Aorta (tissue), 5 donors: ENCODE measurements around the gene GPR107. TPM values are rescaled to one million over a fixed set of nuclear protein-coding genes. Genes with fewer than 3 reads are reported as not detected.
A peak's percentile ranks its signal among the peaks of the same experiment; 100 is the strongest.

Experiments
- ATAC-seq: fragments of 200-7000 bp; cut with Tn5 transposase; one replicate; pipeline ENCODE4 v1.9.1; 2022; ENCODE audit warnings: moderate library complexity; ENCODE audit not compliant: low FRiP score
- DNase-seq, 2 donors: peaks; one replicate each; pipeline ENCODE4 v3.0.0-alpha.2; 2020
- H3K27ac ChIP-seq, 2 donors: one replicate each; pipeline ENCODE4 v1.5.1; 2013; ENCODE audit warnings: low read length in 2 of 2, mild to moderate bottlenecking in 2 of 2, moderate library complexity in 2 of 2, control low read depth in 1 of 2, inconsistent platforms in 1 of 2, low read depth in 1 of 2
- H3K27me3 ChIP-seq, 2 donors: one replicate each; pipeline ENCODE4 v1.6.1; 2013; ENCODE audit warnings: control low read depth in 1 of 2, low read length in 1 of 2, mild to moderate bottlenecking in 1 of 2, moderate library complexity in 1 of 2; ENCODE audit not compliant: insufficient read depth in 2 of 2, control insufficient read depth in 1 of 2
- H3K36me3 ChIP-seq, 2 donors: one replicate each; pipeline ENCODE4 v1.6.1; 2013; ENCODE audit warnings: control low read depth in 1 of 2, low read length in 1 of 2, mild to moderate bottlenecking in 1 of 2; ENCODE audit not compliant: insufficient read depth in 2 of 2, control insufficient read depth in 1 of 2
- H3K4me1 ChIP-seq, 2 donors: one replicate each; pipeline ENCODE4 v1.6.1; 2013; ENCODE audit warnings: low read length in 2 of 2, control low read depth in 1 of 2, mild to moderate bottlenecking in 1 of 2, moderate library complexity in 1 of 2; ENCODE audit not compliant: insufficient read depth in 2 of 2, control insufficient read depth in 1 of 2
- H3K4me3 ChIP-seq, 2 donors: one replicate each; pipeline ENCODE4 v1.5.1; 2013; ENCODE audit warnings: low read length in 2 of 2, control low read depth in 1 of 2, mild to moderate bottlenecking in 1 of 2
- H3K9me3 ChIP-seq: one replicate; pipeline ENCODE4 v1.6.1; 2013; ENCODE audit warnings: mild to moderate bottlenecking, low read length; ENCODE audit not compliant: control insufficient read depth
- WGBS, 2 donors: extraction: QIAGEN DNeasy Blood & Tissue Kit; methylation state at CpG; one replicate each; pipeline ENCODE4 v1.1.7; 2013; 5-methylcytosine and 5-hydroxymethylcytosine counted together
- intact Hi-C, 2 donors: fragments of 100-400 bp; cut with DNase I; formaldehyde crosslinking; loops; one replicate each; pipeline versions ENCODE4 v1.14.2 to v1.15.0; 2022
- polyA plus RNA-seq, 2 donors: library from polyadenylated mRNA; stranded (reverse); fragments of 200-250 nt; gene quantifications; one replicate each; pipeline ENCODE4 v1.2.3, GENCODE V29; 2013
- total RNA-seq, 2 donors: library from RNA; stranded (reverse); fragmentation: NEBNext Ultra II Directional; extraction: Animal tissue kit (Norgen Biotek cat#: 25700); gene quantifications; one replicate each; pipeline ENCODE4 v1.2.1, GENCODE V29; 2021
- donor health status: healthy with polysubstance abuse.
- donor health status: Bipolar disorder and iron deficiency.
- donor health status: DM: no; HTN: no; CAD: no.
- donor health status: DM: no; HTN: no; CAD: no.
- donor health status: DM: yes; HTN: yes; CAD: no.

Gene GPR107
- total and polyA plus RNA-seq, 4 donors: 7.4 to 48.2 (median 35.1) TPM

DNA sequence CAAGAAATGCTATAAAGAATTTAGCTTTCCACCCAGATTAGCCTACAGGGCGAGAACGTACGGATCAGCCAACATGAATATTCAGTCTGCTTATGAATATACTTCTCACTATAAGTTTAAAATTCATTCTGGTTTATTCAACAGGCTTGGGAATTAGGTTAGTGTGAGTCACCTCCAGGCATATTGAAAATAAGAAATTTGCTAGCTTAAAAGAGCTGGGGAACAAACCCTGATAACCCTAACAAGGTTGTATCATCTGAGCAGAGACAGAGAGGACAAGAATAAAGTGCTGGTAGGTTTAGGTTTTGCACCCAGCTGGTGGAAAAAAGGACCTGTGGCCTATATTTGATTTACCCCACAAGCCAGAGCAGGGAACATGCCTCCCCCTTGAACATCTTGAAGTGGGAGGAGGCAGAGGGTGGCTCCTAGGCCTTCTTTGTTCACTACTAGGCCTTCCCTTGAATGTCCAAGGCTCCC lies 23.0 kb upstream of the GPR107 start:
- no peak overlapping the region for H3K27ac ChIP-seq
- no peaks in the 10 kb centered on the region for H3K36me3 ChIP-seq
- H3K4me3 ChIP-seq: no peak overlapping the region
- WGBS, 2 donors: 87 to 89% methylated on average over 3 of the region's 3 CpGs
- no peaks in the 10 kb centered on the region for H3K9me3 ChIP-seq
- H3K27me3 ChIP-seq: no peaks in the 10 kb centered on the region
- ATAC-seq (no peak), DNase-seq (no peak)
- intact Hi-C loops: no loop called here
- peaks cover 0 to 10% of the 10 kb centered on the region in 2 donors for H3K4me1 ChIP-seq

DNA sequence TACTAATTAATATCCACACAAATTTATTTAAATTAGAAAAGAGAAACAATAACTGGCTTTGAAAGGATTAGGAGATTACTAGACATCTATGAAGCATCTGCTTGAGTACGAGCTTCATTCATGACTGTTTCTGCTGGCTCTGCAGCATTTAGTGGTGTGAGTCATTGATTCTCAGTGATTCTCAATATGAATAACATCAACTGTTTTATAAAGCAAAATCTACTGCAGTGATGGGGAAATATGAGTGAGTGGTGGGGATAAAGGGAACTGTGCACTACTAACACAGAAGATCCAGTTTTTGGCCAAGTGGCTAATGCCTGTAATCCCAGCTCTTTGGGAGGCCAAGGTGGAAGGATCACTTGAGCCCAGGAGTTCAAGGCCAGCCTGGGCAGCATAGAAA lies 19.1 kb upstream of the GPR107 start:
- no peak overlapping the region for H3K4me3 ChIP-seq
- 29 to 41% methylated on average over 1 of the region's 1 CpG for WGBS, 2 donors
- DNase-seq (no peak), ATAC-seq (peak; percentile 36)
- H3K36me3 ChIP-seq: no peaks in the 10 kb centered on the region
- no peaks in the 10 kb centered on the region for H3K9me3 ChIP-seq
- intact Hi-C loops: no loop called here
- H3K4me1 ChIP-seq: peaks cover 0 to 4% of the 10 kb centered on the region in 2 donors
- no peak overlapping the region for H3K27ac ChIP-seq
- H3K27me3 ChIP-seq: no peaks in the 10 kb centered on the region

DNA sequence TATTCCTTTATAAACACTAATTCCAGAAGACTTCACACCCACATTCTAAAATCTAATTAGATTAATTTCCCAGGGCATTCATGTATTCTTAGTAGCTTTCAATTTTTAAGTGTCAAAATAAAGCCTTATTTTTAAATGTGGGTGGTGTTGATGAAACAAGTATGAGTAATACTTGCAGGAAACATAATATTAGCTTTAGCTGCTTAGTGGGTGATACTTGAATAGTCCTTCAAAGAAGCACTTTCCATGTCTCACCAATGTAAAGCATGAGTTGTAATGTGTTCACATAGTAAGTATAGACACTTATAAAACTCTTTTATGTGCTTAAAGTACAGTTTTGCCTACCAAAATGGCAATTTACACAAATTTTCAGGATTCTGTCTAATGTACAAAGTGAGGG lies 17.6 kb upstream of the GPR107 start:
- no peak for DNase-seq
- Histone ChIP-seq H3K9me3 (no peaks in the 10 kb centered on the region), H3K27ac (no peak overlapping the region), H3K27me3 (no peaks in the 10 kb centered on the region), H3K4me3 (no peak overlapping the region), H3K36me3 (no peaks in the 10 kb centered on the region), H3K4me1 (peaks cover 0 to 4% of the 10 kb centered on the region in 2 donors)
- no peak for ATAC-seq
- intact Hi-C loops: no loop called here

DNA sequence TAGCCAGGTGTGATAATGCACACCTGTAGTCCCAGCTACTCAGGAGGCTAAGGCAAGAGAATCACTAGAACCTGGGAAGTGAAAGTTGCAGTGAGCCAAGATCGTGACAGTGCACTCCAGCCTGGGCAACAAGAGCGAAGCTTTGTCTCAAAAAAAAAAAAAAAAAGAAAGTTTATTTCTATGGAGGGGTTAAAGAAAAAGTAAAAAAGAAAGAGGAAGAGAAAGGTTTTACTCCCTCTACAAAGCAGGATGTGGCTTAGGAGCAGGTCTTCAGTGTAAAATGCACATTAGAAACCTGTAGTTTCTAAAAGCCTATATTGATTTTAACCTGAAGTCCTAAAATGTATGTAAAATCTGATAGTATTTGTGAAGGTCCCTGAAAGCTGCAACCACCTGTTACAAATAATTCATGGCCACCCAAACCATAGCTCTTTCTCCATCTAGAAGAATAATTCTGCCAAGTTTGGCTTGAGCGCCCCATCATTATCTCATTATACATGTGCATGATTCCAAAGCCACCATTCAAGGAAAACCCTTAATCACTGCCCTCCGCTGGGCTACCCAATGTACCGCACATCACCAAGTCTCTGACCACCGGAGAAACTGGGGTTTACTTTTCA lies 14.1 kb upstream of the GPR107 start:
- intact Hi-C loops: loop anchor here (5.0 kb wide), 2 partner anchors 72 to 152 kb away; no protein-coding TSS in a partner anchor
- WGBS, 2 donors: 90% methylated on average over 6 of the region's 6 CpGs

DNA sequence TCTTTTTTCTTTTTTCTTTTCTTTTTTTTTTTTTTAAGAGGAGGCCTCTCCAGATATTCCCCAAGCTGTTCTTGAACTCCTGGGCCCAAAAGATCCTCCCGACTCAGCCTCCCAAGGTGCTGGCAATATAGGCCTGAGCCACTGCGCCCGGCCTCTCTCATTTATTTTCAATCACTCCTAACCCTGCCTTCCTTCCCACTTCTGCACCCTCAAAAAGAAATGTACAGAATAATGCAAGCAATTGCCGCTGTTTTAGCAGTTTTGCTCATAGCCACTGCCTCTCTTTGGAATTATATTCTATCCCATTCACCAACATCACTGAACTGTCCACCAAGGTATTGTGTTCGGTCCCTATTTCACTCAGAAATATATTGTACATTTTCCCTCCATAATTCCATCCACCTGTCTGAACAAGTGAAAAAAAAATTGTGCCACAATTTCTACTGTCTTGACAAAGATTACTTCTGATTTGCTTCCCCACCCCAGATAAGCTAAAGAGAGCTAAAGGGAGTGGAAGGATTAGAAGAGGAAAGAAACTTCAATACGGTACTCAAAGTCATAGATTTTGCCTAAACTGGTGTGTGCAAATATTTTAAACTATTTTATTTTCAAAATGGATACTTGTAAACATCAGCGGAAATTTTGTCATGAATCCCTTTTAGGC lies 12.6 kb upstream of the GPR107 start:
- H3K27ac ChIP-seq: no peak overlapping the region
- ATAC-seq: no peak
- 83 to 85% methylated on average over 7 of the region's 7 CpGs for WGBS, 2 donors

More for the DNA sequence above, 14.1 kb upstream of the GPR107 start:
- Histone ChIP-seq H3K27me3 (no peaks in the 10 kb centered on the region), H3K36me3 (no peaks in the 10 kb centered on the region), H3K4me1 (no peaks in the 10 kb centered on the region), H3K4me3 (no peak overlapping the region), H3K9me3 (no peaks in the 10 kb centered on the region), H3K27ac (no peak overlapping the region)
- ATAC-seq: no peak
- no peak for DNase-seq

DNA sequence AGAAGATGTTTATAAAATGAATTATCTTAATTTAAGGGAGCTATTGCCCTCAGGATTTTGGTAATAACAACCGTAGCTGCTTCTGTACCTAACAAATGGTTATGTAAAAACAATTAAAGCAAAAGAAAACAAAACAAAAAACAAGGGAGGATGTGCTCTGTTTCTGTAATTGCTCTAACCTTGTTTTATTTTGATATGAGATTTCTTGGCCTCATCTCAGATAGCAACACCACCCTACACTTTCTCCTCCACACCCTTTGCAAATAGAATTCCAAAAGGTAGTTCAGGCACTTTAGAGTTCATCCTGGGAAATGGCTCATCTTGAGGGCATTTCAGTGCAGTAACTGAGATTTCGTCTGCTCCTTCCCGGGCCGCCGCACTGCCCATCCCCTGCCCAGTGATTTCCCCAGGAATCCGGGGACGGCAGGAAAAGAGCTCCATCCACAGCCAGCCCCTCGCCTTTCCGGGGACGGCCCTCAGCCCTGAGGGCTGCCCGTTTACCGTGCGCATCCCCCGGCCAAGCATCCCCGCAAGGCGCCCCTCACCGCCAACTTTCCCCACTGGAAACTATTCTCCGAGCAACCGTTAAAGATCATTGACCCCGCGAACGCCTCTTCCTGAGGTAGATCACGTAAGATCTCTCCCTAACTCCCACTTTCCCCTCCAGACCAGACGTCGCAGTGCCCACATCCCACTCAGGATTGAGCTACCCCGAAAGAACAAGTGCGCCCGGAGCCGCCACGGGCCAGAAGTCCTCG lies 11.9 kb upstream of the GPR107 start:
- H3K27ac ChIP-seq: peak overlapping the region; percentile 46 to 79
- no peaks in the 10 kb centered on the region for H3K27me3 ChIP-seq
- intact Hi-C loops: loop anchor here (5.0 kb wide), 2 partner anchors 75 to 155 kb away; no protein-coding TSS in a partner anchor
- peak overlapping the region; percentile 90 to 96 for H3K4me3 ChIP-seq
- H3K9me3 ChIP-seq: no peaks in the 10 kb centered on the region
- ATAC-seq (no peak), DNase-seq (peak; percentile 59 to 80)
- H3K4me1 ChIP-seq: no peaks in the 10 kb centered on the region
- no peaks in the 10 kb centered on the region for H3K36me3 ChIP-seq
- 1 to 2% methylated on average over 31 of the region's 31 CpGs for WGBS, 2 donors

More for the DNA sequence above, 12.6 kb upstream of the GPR107 start:
- Histone ChIP-seq H3K4me3 (no peak overlapping the region), H3K36me3 (no peaks in the 10 kb centered on the region), H3K9me3 (no peaks in the 10 kb centered on the region), H3K27me3 (no peaks in the 10 kb centered on the region), H3K4me1 (no peaks in the 10 kb centered on the region)
- intact Hi-C loops: loop anchor here (5.0 kb wide), 2 partner anchors 74 to 154 kb away; no protein-coding TSS in a partner anchor
- DNase-seq: no peak

DNA sequence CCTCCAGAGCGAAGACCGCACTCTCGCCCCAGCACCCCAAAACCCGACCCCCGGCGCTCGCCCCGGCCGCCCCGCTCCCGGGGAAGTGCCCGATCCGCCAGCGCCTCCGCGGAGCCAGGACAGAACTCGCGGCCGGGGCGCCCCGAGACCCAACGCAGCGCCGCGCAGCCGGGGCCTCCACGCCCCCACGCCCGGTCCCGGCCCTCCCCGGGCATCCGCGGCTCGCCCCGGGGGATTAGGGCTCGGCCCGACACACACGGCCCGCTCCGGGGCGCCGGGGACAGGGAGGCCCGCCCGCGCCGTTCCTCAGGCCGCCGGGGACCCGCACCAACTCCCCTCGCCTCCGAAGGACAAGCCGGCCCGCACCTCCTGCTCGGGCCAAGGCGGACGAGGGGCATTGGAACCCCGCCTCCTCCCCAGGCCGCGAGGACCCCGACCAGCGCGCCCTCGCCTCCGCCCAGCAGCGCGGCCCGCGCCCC lies 11.3 kb upstream of the GPR107 start:
- Histone ChIP-seq H3K27ac (peak overlapping the region; percentile 46 to 79), H3K36me3 (no peaks in the 10 kb centered on the region), H3K27me3 (no peaks in the 10 kb centered on the region), H3K9me3 (no peaks in the 10 kb centered on the region), H3K4me1 (no peaks in the 10 kb centered on the region), H3K4me3 (peak overlapping the region; percentile 90 to 96)
- intact Hi-C loops: loop anchor here (5.0 kb wide), 2 partner anchors 75 to 155 kb away; no protein-coding TSS in a partner anchor
- ATAC-seq: peak; percentile 55
- WGBS, 2 donors: 1% methylated on average over 39 to 68 of the region's 68 CpGs
- DNase-seq: peak; percentile 59 to 83

DNA sequence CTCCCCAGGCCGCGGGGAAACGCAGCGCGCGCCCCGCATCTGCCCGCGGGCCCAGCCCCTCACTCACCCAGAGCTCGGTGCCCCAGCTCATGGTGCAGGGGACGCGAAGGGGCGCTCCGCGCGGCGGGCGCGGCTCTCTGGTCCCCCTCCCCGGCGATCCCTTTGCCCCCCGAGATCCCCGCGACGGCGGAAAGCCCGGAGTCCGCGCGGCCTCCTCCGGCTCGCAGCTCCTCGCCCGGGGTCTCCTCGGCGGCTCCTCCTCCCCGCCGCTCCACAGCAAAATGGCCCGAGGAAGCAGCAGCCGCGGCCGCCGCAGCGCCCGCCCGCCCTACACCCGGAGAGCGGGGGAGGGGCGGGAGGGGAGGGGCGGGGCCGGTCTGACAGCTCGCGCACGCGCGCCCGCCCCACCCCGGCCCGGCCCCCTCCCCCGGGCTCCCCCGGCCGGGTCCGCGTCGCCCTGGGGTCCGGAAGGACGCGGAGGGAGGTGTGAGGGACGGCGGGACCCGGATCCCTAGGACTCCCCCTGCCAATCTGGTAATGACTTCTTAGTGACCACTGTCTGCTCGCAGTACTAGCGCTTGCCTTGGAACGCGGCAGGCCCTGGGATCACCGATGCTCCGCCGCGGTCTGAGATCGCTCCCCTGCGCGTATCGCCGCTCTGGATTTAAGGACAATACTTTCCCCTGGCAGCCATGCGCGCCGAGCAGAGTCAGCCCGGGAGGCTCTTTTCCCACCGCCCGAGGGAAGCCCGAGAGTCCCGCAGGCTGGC lies 10.6 kb upstream of the GPR107 start, which contains the start of gene FNBP1:
TSS of gene FNBP1 (minus strand) at position 305 of the 769 bp plus-strand sequence. CDS start at position 91, 214 bp downstream.
- H3K9me3 ChIP-seq: no peaks in the 10 kb centered on the region
- ATAC-seq (peak; percentile 95), DNase-seq (peak; percentile 88 to 94)

More for the DNA sequence above, 10.6 kb upstream of the GPR107 start, which contains the start of gene FNBP1:
- H3K27ac ChIP-seq: peak within 1 kb of the TSS; percentile 46 to 79
- H3K4me1 ChIP-seq: no peaks in the 10 kb centered on the region
- intact Hi-C loops: loop anchor here (5.0 kb wide), 2 partner anchors 76 to 156 kb away; no protein-coding TSS in a partner anchor
- peak within 1 kb of the TSS; percentile 90 to 96 for H3K4me3 ChIP-seq
- no peaks in the 10 kb centered on the region for H3K36me3 ChIP-seq
- no peaks in the 10 kb centered on the region for H3K27me3 ChIP-seq
- 0 to 1% methylated on average over 51 to 92 of the region's 92 CpGs for WGBS, 2 donors
